ENCODE results near the gene NRIP1.

- no peak for TF ChIP-seq CTCF (IDR thresholded peaks at IDR 0.05; ENCODE audit: low read depth, low read length)
- no peak for TF ChIP-seq EZH2phosphoT487 (IDR thresholded peaks at IDR 0.05; ENCODE audit: low read depth)
Observed at GRCh38 chr21:14955936-14956520, 108.8 kb downstream of the NRIP1 start.
